HEK293 (cell line): ENCODE measurements around the gene RPS6KA2.

ENCODE experiments used
- CTCF ChIA-PET: fragments of 350-600 bp; formaldehyde crosslinking; extraction: SDS; loops from one replicate; lab custom pipeline; 2021; ENCODE audit warnings: antibody characterized with exemption; lab: Yijun Ruan, JAX
- POLR2A ChIA-PET: fragments of 300-600 bp; formaldehyde crosslinking; extraction: SDS; loops from one replicate; lab custom pipeline; 2020; ENCODE audit warnings: antibody characterized with exemption, inconsistent platforms; lab: Yijun Ruan, JAX
- H3K27ac ChIP-seq: fragments of 200-500 bp; sonication (Bioruptor generic); 2 replicates; pipeline ENCODE4 v1.5.1; 2014; ENCODE audit warnings: low read depth, low read length, control low read depth, inconsistent platforms; ENCODE audit errors: extremely low read depth
- H3K36me3 ChIP-seq, 2 experiments: fragments of 200-500 bp in 1 of 2; sonication (Bioruptor generic) in 1 of 2; 1 replicate in 1 of 2; 2 replicates in 1 of 2; pipeline ENCODE4 v1.5.1; 2014 to 2017; ENCODE audit warnings: inconsistent platforms in 2 of 2, low read length in 2 of 2; ENCODE audit not compliant: control insufficient read depth in 2 of 2, insufficient read depth in 1 of 2
- H3K4me1 ChIP-seq: fragments of 200-500 bp; sonication (Bioruptor generic); 2 replicates; pipeline ENCODE4 v1.5.1; 2014; ENCODE audit warnings: mild to moderate bottlenecking, low read length, inconsistent platforms; ENCODE audit not compliant: control insufficient read depth, insufficient read depth
- H3K4me3 ChIP-seq: 2 replicates; pipeline ENCODE4 v1.5.1; 2011; ENCODE audit warnings: low read depth, mild to moderate bottlenecking, control low read depth, low read length, moderate library complexity
- H3K9me3 ChIP-seq: fragments of 200-500 bp; sonication (Bioruptor generic); 2 replicates; pipeline ENCODE4 v1.5.1; 2014; ENCODE audit warnings: low read depth, low read length, inconsistent platforms; ENCODE audit not compliant: control insufficient read depth, insufficient read depth
- GFI1B ChIP-seq: fragments of 450-650 bp; formaldehyde crosslinking; IDR thresholded peaks from 2 replicates; pipeline ENCODE4 v1.5.1; 2016; ENCODE audit warnings: missing biosample characterization, missing genetic modification characterization
- KLF1 ChIP-seq: fragments of 450-650 bp; formaldehyde crosslinking; IDR thresholded peaks from 2 replicates; pipeline ENCODE4 v1.5.1; 2016; ENCODE audit warnings: missing biosample characterization, missing genetic modification characterization
- ZNF10 ChIP-seq: fragments of 450-650 bp; formaldehyde crosslinking; IDR thresholded peaks from 2 replicates; pipeline ENCODE4 v1.5.1; 2017; ENCODE audit warnings: missing biosample characterization, missing genetic modification characterization
- ZNF132 ChIP-seq: fragments of 450-650 bp; formaldehyde crosslinking; IDR thresholded peaks from 2 replicates; pipeline ENCODE4 v1.5.1; 2017; ENCODE audit warnings: missing biosample characterization, missing genetic modification characterization, borderline replicate concordance
- ZNF184 ChIP-seq: fragments of 450-650 bp; IDR thresholded peaks from 2 replicates; pipeline ENCODE4 v1.5.1; 2018; ENCODE audit warnings: missing biosample characterization, mild to moderate bottlenecking, missing genetic modification characterization
- ZNF341 ChIP-seq: fragments of 450-650 bp; formaldehyde crosslinking; IDR thresholded peaks from 2 replicates; pipeline ENCODE4; 2016; ENCODE audit warnings: low read depth, missing biosample characterization, missing genetic modification characterization
- ZNF350 ChIP-seq: fragments of 450-650 bp; formaldehyde crosslinking; IDR thresholded peaks from 2 replicates; pipeline ENCODE4 v1.5.0; 2017; ENCODE audit warnings: missing biosample characterization, mild to moderate bottlenecking, missing genetic modification characterization
- ZNF404 ChIP-seq: fragments of 450-650 bp; formaldehyde crosslinking; IDR thresholded peaks from 2 replicates; pipeline ENCODE4 v1.5.1; 2017; ENCODE audit warnings: missing biosample characterization, missing genetic modification characterization
- ZNF544 ChIP-seq: fragments of 450-650 bp; formaldehyde crosslinking; IDR thresholded peaks from 2 replicates; pipeline ENCODE4 v1.5.0; 2017; ENCODE audit warnings: missing biosample characterization, missing genetic modification characterization
- ZNF560 ChIP-seq: fragments of 450-650 bp; formaldehyde crosslinking; IDR thresholded peaks from 2 replicates; pipeline ENCODE4 v1.5.1; 2017; ENCODE audit warnings: missing biosample characterization, missing genetic modification characterization, borderline replicate concordance
- ZNF561 ChIP-seq: fragments of 450-650 bp; IDR thresholded peaks from 2 replicates; pipeline ENCODE4 v1.5.1; 2018; ENCODE audit warnings: missing biosample characterization, missing genetic modification characterization, borderline replicate concordance
- ZNF626 ChIP-seq: fragments of 450-650 bp; sonication (Bioruptor Pico); formaldehyde crosslinking; IDR thresholded peaks from 2 replicates; pipeline ENCODE4 v1.5.1; 2018; ENCODE audit warnings: missing biosample characterization, missing genetic modification characterization, inconsistent platforms
- ZNF654 ChIP-seq: fragments of 450-650 bp; formaldehyde crosslinking; IDR thresholded peaks from 2 replicates; pipeline ENCODE4 v1.5.1; 2016; ENCODE audit warnings: low read depth, missing biosample characterization, missing genetic modification characterization
- ZXDB ChIP-seq: fragments of 450-650 bp; formaldehyde crosslinking; IDR thresholded peaks from 2 replicates; pipeline ENCODE4 v1.5.1; 2016; ENCODE audit warnings: missing biosample characterization, missing genetic modification characterization
- TF ChIP-seq, protein P1 (sequence below): fragments of 450-650 bp; formaldehyde crosslinking; IDR thresholded peaks from 2 replicates; pipeline ENCODE4 v1.5.1; 2016; ENCODE audit warnings: missing biosample characterization, missing genetic modification characterization
- TF ChIP-seq, protein P2 (sequence below): fragments of 450-650 bp; formaldehyde crosslinking; IDR thresholded peaks from 2 replicates; pipeline ENCODE4 v1.5.1; 2016; ENCODE audit warnings: missing biosample characterization, missing genetic modification characterization, borderline replicate concordance
- TF ChIP-seq, protein P3 (sequence below): fragments of 450-650 bp; formaldehyde crosslinking; IDR thresholded peaks from 2 replicates; pipeline ENCODE4 v1.5.1; 2016; ENCODE audit warnings: missing biosample characterization, missing genetic modification characterization
- TF ChIP-seq, protein P4 (sequence below): fragments of 450-650 bp; formaldehyde crosslinking; IDR thresholded peaks from 2 replicates; pipeline ENCODE4 v1.5.1; 2017; ENCODE audit warnings: missing biosample characterization, missing genetic modification characterization
- TF ChIP-seq, protein P5 (sequence below): fragments of 450-650 bp; formaldehyde crosslinking; optimal IDR thresholded peaks from 2 replicates; pipeline ENCODE3; 2016; ENCODE audit warnings: missing biosample characterization, mild to moderate bottlenecking, missing genetic modification characterization

The RPS6KA2 gene

DNA sequence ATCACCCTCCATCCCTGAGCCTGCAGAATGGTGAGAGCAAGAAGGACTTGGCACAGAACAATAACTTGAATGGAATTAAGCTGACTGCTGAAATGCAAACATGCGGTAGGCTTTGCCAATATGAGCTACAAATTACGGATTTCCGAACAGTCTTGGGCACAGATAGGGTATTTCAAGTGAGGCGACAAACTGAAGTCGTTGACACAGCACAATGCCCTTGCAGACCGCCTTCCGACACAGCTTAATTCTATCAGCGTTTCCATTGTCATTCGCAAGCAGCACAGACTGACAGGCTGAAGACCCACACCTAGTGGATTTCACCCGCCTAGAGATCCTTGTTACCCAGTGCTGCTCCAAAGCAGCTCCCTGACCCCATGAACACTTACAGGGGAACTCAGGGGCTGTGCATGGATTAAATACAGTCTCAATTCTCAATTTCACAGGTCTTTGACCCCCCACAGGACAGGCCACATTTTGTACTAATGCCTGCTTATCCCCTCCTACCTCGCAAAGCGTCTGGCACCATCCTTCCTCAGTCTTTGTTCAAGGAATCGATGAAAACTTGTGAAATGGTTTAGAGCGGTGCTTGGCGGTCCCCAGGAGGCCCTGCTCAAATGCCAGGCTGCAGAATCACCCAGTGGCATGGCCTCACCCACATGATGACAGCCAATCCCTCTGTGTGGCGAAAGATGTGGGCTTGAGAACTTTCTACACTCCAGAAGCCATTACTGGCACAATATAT lies 75.1 kb downstream of the RPS6KA2 start:
- H3K4me3 ChIP-seq, result no peak overlapping the region
- H3K27ac ChIP-seq, result no peak overlapping the region
- H3K36me3 ChIP-seq, result no peaks in the 10 kb centered on the region
- POLR2A ChIA-PET, result no interaction called here
- CTCF ChIA-PET, result no interaction called here
- TF ChIP-seq ZNF404 (no peak), ZNF560 (tag by site-specific recombination) (no peak), ZNF350 (tag by site-specific recombination) (no peak), ZNF654 (tag by site-specific recombination) (no peak), ZNF341 (no peak), GFI1B (tag by site-specific recombination) (no peak), ZNF561 (no peak), ZNF132 (tag by site-specific recombination) (no peak), ZNF10 (tag by site-specific recombination) (no peak), KLF1 (tag by site-specific recombination) (no peak), ZNF184 (tag by site-specific recombination) (no peak), ZNF544 (tag by site-specific recombination) (no peak), ZXDB (tag by site-specific recombination) (no peak), ZNF626 (tag by site-specific recombination) (no peak)
- TF ChIP-seq, protein P1, sequence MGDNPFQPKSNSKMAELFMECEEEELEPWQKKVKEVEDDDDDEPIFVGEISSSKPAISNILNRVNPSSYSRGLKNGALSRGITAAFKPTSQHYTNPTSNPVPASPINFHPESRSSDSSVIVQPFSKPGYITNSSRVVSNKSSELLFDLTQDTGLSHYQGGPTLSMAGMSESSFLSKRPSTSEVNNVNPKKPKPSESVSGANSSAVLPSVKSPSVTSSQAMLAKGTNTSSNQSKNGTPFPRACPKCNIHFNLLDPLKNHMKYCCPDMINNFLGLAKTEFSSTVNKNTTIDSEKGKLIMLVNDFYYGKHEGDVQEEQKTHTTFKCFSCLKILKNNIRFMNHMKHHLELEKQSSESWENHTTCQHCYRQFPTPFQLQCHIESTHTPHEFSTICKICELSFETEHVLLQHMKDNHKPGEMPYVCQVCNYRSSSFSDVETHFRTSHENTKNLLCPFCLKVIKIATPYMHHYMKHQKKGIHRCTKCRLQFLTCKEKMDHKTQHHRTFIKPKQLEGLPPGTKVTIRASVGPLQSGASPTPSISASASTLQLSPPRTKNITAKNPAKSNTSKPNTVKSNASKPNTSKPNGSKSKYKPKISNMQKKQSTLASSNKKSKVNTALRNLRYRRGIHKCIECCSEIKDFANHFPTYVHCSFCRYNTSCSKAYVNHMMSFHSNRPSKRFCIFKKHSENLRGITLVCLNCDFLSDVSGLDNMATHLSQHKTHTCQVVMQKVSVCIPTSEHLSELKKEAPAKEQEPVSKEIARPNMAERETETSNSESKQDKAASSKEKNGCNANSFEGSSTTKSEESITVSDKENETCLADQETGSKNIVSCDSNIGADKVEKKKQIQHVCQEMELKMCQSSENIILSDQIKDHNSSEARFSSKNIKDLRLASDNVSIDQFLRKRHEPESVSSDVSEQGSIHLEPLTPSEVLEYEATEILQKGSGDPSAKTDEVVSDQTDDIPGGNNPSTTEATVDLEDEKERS (tag by site-specific recombination), result no peak
- TF ChIP-seq, protein P2, sequence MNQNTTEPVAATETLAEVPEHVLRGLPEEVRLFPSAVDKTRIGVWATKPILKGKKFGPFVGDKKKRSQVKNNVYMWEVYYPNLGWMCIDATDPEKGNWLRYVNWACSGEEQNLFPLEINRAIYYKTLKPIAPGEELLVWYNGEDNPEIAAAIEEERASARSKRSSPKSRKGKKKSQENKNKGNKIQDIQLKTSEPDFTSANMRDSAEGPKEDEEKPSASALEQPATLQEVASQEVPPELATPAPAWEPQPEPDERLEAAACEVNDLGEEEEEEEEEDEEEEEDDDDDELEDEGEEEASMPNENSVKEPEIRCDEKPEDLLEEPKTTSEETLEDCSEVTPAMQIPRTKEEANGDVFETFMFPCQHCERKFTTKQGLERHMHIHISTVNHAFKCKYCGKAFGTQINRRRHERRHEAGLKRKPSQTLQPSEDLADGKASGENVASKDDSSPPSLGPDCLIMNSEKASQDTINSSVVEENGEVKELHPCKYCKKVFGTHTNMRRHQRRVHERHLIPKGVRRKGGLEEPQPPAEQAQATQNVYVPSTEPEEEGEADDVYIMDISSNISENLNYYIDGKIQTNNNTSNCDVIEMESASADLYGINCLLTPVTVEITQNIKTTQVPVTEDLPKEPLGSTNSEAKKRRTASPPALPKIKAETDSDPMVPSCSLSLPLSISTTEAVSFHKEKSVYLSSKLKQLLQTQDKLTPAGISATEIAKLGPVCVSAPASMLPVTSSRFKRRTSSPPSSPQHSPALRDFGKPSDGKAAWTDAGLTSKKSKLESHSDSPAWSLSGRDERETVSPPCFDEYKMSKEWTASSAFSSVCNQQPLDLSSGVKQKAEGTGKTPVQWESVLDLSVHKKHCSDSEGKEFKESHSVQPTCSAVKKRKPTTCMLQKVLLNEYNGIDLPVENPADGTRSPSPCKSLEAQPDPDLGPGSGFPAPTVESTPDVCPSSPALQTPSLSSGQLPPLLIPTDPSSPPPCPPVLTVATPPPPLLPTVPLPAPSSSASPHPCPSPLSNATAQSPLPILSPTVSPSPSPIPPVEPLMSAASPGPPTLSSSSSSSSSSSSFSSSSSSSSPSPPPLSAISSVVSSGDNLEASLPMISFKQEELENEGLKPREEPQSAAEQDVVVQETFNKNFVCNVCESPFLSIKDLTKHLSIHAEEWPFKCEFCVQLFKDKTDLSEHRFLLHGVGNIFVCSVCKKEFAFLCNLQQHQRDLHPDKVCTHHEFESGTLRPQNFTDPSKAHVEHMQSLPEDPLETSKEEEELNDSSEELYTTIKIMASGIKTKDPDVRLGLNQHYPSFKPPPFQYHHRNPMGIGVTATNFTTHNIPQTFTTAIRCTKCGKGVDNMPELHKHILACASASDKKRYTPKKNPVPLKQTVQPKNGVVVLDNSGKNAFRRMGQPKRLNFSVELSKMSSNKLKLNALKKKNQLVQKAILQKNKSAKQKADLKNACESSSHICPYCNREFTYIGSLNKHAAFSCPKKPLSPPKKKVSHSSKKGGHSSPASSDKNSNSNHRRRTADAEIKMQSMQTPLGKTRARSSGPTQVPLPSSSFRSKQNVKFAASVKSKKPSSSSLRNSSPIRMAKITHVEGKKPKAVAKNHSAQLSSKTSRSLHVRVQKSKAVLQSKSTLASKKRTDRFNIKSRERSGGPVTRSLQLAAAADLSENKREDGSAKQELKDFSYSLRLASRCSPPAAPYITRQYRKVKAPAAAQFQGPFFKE (tag by site-specific recombination), result no peak
- TF ChIP-seq, protein P3, sequence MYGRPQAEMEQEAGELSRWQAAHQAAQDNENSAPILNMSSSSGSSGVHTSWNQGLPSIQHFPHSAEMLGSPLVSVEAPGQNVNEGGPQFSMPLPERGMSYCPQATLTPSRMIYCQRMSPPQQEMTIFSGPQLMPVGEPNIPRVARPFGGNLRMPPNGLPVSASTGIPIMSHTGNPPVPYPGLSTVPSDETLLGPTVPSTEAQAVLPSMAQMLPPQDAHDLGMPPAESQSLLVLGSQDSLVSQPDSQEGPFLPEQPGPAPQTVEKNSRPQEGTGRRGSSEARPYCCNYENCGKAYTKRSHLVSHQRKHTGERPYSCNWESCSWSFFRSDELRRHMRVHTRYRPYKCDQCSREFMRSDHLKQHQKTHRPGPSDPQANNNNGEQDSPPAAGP (tag by site-specific recombination), result no peak
- TF ChIP-seq, protein P4, sequence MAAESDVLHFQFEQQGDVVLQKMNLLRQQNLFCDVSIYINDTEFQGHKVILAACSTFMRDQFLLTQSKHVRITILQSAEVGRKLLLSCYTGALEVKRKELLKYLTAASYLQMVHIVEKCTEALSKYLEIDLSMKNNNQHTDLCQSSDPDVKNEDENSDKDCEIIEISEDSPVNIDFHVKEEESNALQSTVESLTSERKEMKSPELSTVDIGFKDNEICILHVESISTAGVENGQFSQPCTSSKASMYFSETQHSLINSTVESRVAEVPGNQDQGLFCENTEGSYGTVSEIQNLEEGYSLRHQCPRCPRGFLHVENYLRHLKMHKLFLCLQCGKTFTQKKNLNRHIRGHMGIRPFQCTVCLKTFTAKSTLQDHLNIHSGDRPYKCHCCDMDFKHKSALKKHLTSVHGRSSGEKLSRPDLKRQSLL (tag by site-specific recombination), result no peak
- TF ChIP-seq, protein P5, sequence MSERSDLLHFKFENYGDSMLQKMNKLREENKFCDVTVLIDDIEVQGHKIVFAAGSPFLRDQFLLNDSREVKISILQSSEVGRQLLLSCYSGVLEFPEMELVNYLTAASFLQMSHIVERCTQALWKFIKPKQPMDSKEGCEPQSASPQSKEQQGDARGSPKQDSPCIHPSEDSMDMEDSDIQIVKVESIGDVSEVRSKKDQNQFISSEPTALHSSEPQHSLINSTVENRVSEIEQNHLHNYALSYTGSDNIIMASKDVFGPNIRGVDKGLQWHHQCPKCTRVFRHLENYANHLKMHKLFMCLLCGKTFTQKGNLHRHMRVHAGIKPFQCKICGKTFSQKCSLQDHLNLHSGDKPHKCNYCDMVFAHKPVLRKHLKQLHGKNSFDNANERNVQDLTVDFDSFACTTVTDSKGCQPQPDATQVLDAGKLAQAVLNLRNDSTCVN (tag by site-specific recombination), result no peak
- no peaks in the 10 kb centered on the region for H3K9me3 ChIP-seq
- H3K4me1 ChIP-seq, result no peaks in the 10 kb centered on the region
